MM.1S (cell line): ENCODE data around the gene KIAA1671.

Experiments
- DNase-seq: peaks from one replicate; pipeline ENCODE4 v3.0.0-alpha.2; 2015
- H2AFZ ChIP-seq: fragments of 300-600 bp; sonication (generic); 2 replicates; pipeline ENCODE4 v1.6.0; 2016; ENCODE audit warnings: antibody characterized with exemption, low read length
- H3F3A ChIP-seq: fragments of 300-600 bp; sonication (generic); 2 replicates; pipeline ENCODE4 v1.6.1; 2016; ENCODE audit warnings: mild to moderate bottlenecking, antibody characterized with exemption, low read length, moderate library complexity, mixed read lengths; ENCODE audit not compliant: insufficient read depth
- H3K27ac ChIP-seq: fragments of 300-600 bp; sonication (generic); 2 replicates; pipeline ENCODE4 v1.5.1; 2016; ENCODE audit warnings: mild to moderate bottlenecking, low read length
- H3K27me3 ChIP-seq: fragments of 300-600 bp; sonication (generic); replicated peaks from 2 replicates; pipeline ENCODE4 v1.6.0; 2016; ENCODE audit warnings: low read length; ENCODE audit not compliant: insufficient read depth
- H3K36me3 ChIP-seq: fragments of 300-600 bp; sonication (generic); replicated peaks from 2 replicates; pipeline ENCODE4 v1.6.1; 2016; ENCODE audit warnings: mild to moderate bottlenecking, low read length, mixed read lengths; ENCODE audit not compliant: insufficient read depth
- H3K4me1 ChIP-seq: fragments of 300-600 bp; sonication (generic); 2 replicates; pipeline ENCODE4 v1.6.1; 2016; ENCODE audit warnings: low read length, mixed read lengths
- H3K4me2 ChIP-seq: fragments of 300-600 bp; sonication (generic); 2 replicates; pipeline ENCODE4 v1.6.0; 2016; ENCODE audit warnings: low read depth, low read length
- H3K4me3 ChIP-seq: fragments of 300-600 bp; sonication (generic); 2 replicates; pipeline ENCODE4 v1.5.1; 2016; ENCODE audit warnings: low read length, mixed read lengths
- H3K79me2 ChIP-seq: fragments of 300-600 bp; sonication (generic); 2 replicates; pipeline ENCODE4 v1.6.1; 2016; ENCODE audit warnings: mixed run types, low read length, mixed read lengths
- H3K9ac ChIP-seq: fragments of 300-600 bp; sonication (generic); 2 replicates; pipeline ENCODE4 v1.6.1; 2016; ENCODE audit warnings: low read length, mixed read lengths
- H3K9me2 ChIP-seq: fragments of 300-600 bp; sonication (generic); replicated peaks from 2 replicates; pipeline ENCODE4 v1.6.1; 2016; ENCODE audit warnings: mild to moderate bottlenecking, low read length, mixed read lengths; ENCODE audit not compliant: insufficient read depth
- H3K9me3 ChIP-seq: fragments of 300-600 bp; sonication (generic); replicated peaks from 2 replicates; pipeline ENCODE4 v1.6.1; 2016; ENCODE audit warnings: mild to moderate bottlenecking, low read length, mixed read lengths; ENCODE audit not compliant: insufficient read depth
- H4K20me1 ChIP-seq: fragments of 300-600 bp; sonication (generic); 2 replicates; pipeline ENCODE4 v1.6.1; 2016; ENCODE audit warnings: mild to moderate bottlenecking, low read length, moderate library complexity, mixed read lengths; ENCODE audit not compliant: insufficient read depth
- EZH2 ChIP-seq: fragments of 300-600 bp; sonication (generic); optimal IDR thresholded peaks from 2 replicates; pipeline ENCODE3; 2017; ENCODE audit warnings: low read depth, mild to moderate bottlenecking, antibody characterized with exemption, low read length, mixed read lengths
- EZH2phosphoT487 ChIP-seq: fragments of 300-600 bp; sonication (generic); IDR thresholded peaks from 2 replicates; pipeline ENCODE4 v1.6.1; 2018; ENCODE audit warnings: antibody characterized with exemption, low read length
- TF ChIP-seq, protein P1 (sequence below): fragments of 300-600 bp; sonication (generic); IDR thresholded peaks from 2 replicates; pipeline ENCODE4 v1.5.1; 2016; ENCODE audit warnings: antibody characterized with exemption, low read length, mixed read lengths

The KIAA1671 gene

DNA sequence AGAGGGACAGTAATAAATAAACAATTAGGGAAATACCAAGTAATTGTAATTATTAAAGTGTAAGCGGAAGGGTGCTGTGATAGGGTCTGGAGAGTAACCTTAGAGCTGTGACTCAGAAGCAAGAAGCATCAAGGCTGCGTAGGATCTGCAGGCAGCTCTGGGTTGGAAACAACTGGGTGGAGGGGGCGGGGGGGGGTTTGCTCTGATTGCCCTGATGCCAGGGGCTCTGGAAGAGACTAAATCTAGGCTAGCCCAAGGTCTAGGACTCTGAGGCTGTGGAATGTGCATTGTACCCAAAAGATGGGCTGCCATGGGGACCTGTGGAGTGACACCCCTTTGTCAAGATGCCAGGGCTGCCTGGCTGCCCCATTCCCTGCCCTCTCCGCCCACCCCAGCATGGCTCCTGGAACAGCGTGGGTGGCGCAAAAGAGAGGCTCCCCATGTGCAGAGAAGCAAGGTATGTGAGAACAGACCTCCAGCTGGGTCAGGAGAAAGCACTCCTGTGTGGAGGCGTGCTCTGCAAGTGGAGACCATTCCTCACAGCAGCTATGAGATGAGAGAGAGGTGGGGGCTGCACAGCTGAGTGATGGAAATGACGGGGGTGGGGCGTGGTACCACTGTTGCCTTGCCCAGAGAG, 146.0 kb downstream of the KIAA1671 start:
- TF ChIP-seq, protein P1, sequence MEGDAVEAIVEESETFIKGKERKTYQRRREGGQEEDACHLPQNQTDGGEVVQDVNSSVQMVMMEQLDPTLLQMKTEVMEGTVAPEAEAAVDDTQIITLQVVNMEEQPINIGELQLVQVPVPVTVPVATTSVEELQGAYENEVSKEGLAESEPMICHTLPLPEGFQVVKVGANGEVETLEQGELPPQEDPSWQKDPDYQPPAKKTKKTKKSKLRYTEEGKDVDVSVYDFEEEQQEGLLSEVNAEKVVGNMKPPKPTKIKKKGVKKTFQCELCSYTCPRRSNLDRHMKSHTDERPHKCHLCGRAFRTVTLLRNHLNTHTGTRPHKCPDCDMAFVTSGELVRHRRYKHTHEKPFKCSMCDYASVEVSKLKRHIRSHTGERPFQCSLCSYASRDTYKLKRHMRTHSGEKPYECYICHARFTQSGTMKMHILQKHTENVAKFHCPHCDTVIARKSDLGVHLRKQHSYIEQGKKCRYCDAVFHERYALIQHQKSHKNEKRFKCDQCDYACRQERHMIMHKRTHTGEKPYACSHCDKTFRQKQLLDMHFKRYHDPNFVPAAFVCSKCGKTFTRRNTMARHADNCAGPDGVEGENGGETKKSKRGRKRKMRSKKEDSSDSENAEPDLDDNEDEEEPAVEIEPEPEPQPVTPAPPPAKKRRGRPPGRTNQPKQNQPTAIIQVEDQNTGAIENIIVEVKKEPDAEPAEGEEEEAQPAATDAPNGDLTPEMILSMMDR, result no peak
- TF ChIP-seq EZH2phosphoT487 (no peak), EZH2 (no peak)
- DNase-seq, result no peak
- Histone ChIP-seq H2AFZ (no peak overlapping the region), H3K4me3 (no peak overlapping the region), H3K9me2 (no peaks in the 10 kb centered on the region), H3K27ac (no peak overlapping the region), H3K9ac (no peak overlapping the region), H3K27me3 (peaks cover 18% of the 10 kb centered on the region), H3K4me2 (no peak overlapping the region), H3K36me3 (no peaks in the 10 kb centered on the region), H4K20me1 (no peaks in the 10 kb centered on the region), H3K4me1 (no peaks in the 10 kb centered on the region), H3K9me3 (no peaks in the 10 kb centered on the region), H3K79me2 (no peaks in the 10 kb centered on the region), H3F3A (no peaks in the 10 kb centered on the region)

GRCh38 chr22:25099202-25099601, 146.7 kb downstream of the KIAA1671 start:
- Histone ChIP-seq H2AFZ (no peak overlapping the region), H3K36me3 (no peaks in the 10 kb centered on the region), H3F3A (no peaks in the 10 kb centered on the region), H4K20me1 (no peaks in the 10 kb centered on the region), H3K4me2 (no peak overlapping the region), H3K9me2 (no peaks in the 10 kb centered on the region), H3K4me1 (no peaks in the 10 kb centered on the region), H3K9ac (no peak overlapping the region), H3K79me2 (no peaks in the 10 kb centered on the region), H3K9me3 (no peaks in the 10 kb centered on the region), H3K27ac (no peak overlapping the region), H3K4me3 (no peak overlapping the region), H3K27me3 (peaks cover 18% of the 10 kb centered on the region)
- DNase-seq, result no peak
- TF ChIP-seq EZH2 (no peak), EZH2phosphoT487 (no peak)
- TF ChIP-seq, protein P1, result no peak

DNA sequence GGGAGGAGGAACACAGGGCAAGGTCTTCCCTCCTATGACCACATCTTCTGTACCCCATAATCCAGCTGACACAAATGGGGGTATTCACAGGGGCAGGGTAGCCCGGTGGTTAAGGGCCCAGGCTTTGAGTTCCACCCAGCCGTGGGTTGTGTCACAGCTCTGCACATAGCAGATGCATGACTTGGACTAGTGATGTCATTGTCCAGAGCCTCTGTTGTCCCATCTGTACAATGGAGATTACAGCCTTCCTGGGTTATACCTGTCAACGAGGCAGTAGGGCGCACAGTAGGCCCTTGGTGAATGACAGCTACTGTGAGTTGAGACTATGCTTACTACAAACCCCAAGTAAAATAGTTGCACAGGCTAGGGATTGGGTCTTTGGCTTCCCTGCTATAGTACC, 147.9 kb downstream of the KIAA1671 start:
- Histone ChIP-seq H3K36me3 (no peaks in the 10 kb centered on the region), H3K4me2 (no peak overlapping the region), H3K4me3 (no peak overlapping the region), H3F3A (no peaks in the 10 kb centered on the region), H4K20me1 (no peaks in the 10 kb centered on the region), H3K27me3 (peaks cover 18% of the 10 kb centered on the region), H3K79me2 (no peaks in the 10 kb centered on the region), H3K9ac (no peak overlapping the region), H2AFZ (no peak overlapping the region), H3K4me1 (no peaks in the 10 kb centered on the region), H3K27ac (no peak overlapping the region), H3K9me2 (no peaks in the 10 kb centered on the region), H3K9me3 (no peaks in the 10 kb centered on the region)
- TF ChIP-seq, protein P1, result no peak
- TF ChIP-seq EZH2, result no peak
- no peak for TF ChIP-seq EZH2phosphoT487
- no peak for DNase-seq
